Ishikawa (cell line): Measurements from ENCODE around the gene NEDD4L.

Experiments
- CEBPB ChIP-seq: IDR thresholded peaks from 2 replicates; pipeline ENCODE4 v1.6.1; 2012
- CREB1 ChIP-seq: IDR thresholded peaks from 2 replicates; pipeline ENCODE4 v1.6.1; 2012; ENCODE audit warnings: low read depth
- EGR1 ChIP-seq: IDR thresholded peaks from 2 replicates; pipeline ENCODE4 v1.6.1; 2012
- EP300 ChIP-seq: IDR thresholded peaks from 2 replicates; pipeline ENCODE4 v1.6.1; 2012; ENCODE audit warnings: borderline replicate concordance
- FOXM1 ChIP-seq: IDR thresholded peaks from 2 replicates; pipeline ENCODE4 v1.6.1; 2012; ENCODE audit warnings: low read depth, borderline replicate concordance
- NFIC ChIP-seq: IDR thresholded peaks from 2 replicates; pipeline ENCODE4 v1.6.1; 2012
- RAD21 ChIP-seq: IDR thresholded peaks from 2 replicates; pipeline ENCODE4 v1.6.1; 2012; ENCODE audit warnings: low read depth
- TAF1 ChIP-seq: IDR thresholded peaks from 2 replicates; pipeline ENCODE4 v1.6.1; 2012; ENCODE audit warnings: low read depth, mild to moderate bottlenecking
- TCF12 ChIP-seq: IDR thresholded peaks from 2 replicates; pipeline ENCODE4 v1.6.1; 2012; ENCODE audit warnings: low read depth
- TEAD4 ChIP-seq: IDR thresholded peaks from 2 replicates; pipeline ENCODE4 v1.6.1; 2012
- YY1 ChIP-seq: IDR thresholded peaks from 2 replicates; pipeline ENCODE4 v1.6.1; 2012; ENCODE audit warnings: low read depth
- ZBTB7A ChIP-seq: IDR thresholded peaks from 2 replicates; pipeline ENCODE4 v1.6.1; 2012; ENCODE audit warnings: low read depth
- TF ChIP-seq, protein P1 (sequence below): IDR thresholded peaks from 2 replicates; pipeline ENCODE4 v1.6.1; 2012
- TF ChIP-seq, protein P2 (sequence below): IDR thresholded peaks from 2 replicates; pipeline ENCODE4 v1.6.1; 2012; ENCODE audit warnings: low read depth, mild to moderate bottlenecking
- TF ChIP-seq, protein P3 (sequence below): IDR thresholded peaks from 2 replicates; pipeline ENCODE4 v1.6.1; 2012

Gene NEDD4L

DNA sequence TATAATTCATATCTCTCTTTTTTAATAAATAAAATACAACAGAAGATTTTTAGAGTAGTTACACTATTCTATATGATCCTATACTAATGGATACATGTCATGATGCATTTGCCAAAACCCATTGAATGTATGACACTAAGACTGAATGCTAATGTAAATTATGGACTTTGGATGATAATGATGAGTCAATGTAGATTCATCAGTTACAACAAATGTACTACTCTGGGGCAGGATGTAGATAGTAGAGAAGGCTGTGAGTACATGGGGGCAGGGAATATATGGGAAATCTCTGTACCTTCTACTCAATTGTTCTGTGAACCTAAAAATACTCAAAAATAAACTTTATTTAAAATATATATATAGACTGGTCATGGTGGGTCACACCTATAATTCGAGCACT is 45.6 kb upstream of the NEDD4L start:
- TF ChIP-seq TAF1 (no peak), CREB1 (no peak), RAD21 (no peak), TCF12 (no peak), EP300 (no peak), YY1 (no peak), NFIC (no peak)
- TF ChIP-seq, protein P1, sequence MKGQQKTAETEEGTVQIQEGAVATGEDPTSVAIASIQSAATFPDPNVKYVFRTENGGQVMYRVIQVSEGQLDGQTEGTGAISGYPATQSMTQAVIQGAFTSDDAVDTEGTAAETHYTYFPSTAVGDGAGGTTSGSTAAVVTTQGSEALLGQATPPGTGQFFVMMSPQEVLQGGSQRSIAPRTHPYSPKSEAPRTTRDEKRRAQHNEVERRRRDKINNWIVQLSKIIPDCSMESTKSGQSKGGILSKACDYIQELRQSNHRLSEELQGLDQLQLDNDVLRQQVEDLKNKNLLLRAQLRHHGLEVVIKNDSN, result no peak
- TF ChIP-seq, protein P2, sequence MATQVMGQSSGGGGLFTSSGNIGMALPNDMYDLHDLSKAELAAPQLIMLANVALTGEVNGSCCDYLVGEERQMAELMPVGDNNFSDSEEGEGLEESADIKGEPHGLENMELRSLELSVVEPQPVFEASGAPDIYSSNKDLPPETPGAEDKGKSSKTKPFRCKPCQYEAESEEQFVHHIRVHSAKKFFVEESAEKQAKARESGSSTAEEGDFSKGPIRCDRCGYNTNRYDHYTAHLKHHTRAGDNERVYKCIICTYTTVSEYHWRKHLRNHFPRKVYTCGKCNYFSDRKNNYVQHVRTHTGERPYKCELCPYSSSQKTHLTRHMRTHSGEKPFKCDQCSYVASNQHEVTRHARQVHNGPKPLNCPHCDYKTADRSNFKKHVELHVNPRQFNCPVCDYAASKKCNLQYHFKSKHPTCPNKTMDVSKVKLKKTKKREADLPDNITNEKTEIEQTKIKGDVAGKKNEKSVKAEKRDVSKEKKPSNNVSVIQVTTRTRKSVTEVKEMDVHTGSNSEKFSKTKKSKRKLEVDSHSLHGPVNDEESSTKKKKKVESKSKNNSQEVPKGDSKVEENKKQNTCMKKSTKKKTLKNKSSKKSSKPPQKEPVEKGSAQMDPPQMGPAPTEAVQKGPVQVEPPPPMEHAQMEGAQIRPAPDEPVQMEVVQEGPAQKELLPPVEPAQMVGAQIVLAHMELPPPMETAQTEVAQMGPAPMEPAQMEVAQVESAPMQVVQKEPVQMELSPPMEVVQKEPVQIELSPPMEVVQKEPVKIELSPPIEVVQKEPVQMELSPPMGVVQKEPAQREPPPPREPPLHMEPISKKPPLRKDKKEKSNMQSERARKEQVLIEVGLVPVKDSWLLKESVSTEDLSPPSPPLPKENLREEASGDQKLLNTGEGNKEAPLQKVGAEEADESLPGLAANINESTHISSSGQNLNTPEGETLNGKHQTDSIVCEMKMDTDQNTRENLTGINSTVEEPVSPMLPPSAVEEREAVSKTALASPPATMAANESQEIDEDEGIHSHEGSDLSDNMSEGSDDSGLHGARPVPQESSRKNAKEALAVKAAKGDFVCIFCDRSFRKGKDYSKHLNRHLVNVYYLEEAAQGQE, result no peak

DNA sequence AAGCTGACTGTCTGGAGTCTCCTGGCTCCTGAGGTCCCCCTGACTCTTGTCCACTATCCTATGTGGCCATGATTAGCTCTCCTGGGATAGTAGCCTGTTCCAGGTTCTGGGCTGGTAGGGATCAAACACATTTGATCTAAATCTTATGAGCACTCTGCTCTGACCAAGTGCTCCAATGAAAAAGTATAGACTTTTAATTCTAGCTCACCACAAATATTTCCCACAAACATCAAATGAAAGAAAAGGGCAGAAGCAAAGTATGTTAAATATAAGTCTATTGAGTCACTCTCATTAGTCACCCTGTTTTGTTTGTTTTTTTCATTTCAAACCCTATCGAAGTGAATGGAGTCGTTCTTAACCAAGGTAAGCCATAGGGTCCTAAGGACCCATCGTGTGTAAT is 39.7 kb upstream of the NEDD4L start:
- TF ChIP-seq, protein P1, result no peak
- TF ChIP-seq RAD21 (no peak), EGR1 (no peak), FOXM1 (no peak), NFIC (no peak), TAF1 (no peak), TEAD4 (no peak), TCF12 (no peak), CEBPB (no peak), CREB1 (no peak), ZBTB7A (no peak), YY1 (no peak), EP300 (no peak)
- TF ChIP-seq, protein P2, result no peak
- TF ChIP-seq, protein P3, sequence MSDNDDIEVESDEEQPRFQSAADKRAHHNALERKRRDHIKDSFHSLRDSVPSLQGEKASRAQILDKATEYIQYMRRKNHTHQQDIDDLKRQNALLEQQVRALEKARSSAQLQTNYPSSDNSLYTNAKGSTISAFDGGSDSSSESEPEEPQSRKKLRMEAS, result no peak

DNA sequence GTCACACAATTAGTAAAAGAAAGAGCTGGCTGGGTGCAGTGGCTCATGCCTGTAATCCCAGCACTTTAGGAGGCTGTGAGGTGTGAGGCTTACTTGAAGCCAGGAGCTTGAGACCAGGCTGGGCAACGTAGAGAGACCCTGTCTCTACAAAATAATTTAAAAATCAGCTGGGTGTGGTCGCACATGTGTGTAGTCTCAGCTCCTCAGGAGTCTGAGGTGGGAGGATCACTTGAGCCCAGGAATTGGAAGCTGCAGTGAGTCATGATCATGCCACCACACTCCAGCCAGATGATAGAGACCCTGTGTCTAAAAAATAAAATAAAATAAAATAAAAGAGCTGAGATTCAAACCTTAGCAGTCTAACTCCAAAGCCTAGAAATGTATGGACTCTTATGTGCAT is 39.0 kb upstream of the NEDD4L start:
- TF ChIP-seq TCF12, result no peak
- TF ChIP-seq, protein P2, result no peak
- TF ChIP-seq, protein P3, result no peak
- TF ChIP-seq EP300, result no peak
- no peak for TF ChIP-seq NFIC
- no peak for TF ChIP-seq FOXM1
- TF ChIP-seq CEBPB, result no peak
- no peak for TF ChIP-seq CREB1
- no peak for TF ChIP-seq TAF1
- TF ChIP-seq TEAD4, result no peak
- TF ChIP-seq, protein P1, result no peak
- no peak for TF ChIP-seq YY1
- TF ChIP-seq RAD21, result no peak

DNA sequence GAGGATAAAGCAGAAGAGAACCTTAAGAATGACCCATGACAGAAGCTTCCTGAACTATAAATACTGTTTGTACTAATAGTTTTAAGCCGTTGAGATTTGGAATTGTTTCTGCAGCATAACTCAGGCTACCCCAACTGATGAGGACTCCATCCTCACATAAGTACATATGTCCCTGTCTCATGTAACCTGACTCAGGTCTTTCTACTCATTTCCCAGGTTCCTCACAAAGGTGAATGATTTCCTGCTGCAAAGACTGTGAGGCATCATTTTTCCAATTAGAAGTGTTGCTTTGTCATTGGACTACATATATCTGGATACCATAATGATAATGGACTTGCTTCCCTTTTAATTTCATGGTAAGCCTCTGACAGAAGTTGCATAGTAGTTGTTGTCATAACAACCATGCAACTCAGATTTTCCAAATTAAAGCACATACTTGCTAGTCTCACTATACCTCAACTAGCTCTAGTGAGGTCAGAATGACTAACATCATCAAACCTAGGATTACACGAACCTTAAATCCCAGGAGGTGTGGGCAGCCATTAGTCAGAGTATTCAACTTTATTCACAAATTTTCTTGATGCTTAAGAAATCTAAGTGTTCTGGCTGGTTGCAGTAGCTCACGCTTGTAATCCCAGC is 38.0 kb upstream of the NEDD4L start:
- TF ChIP-seq, protein P1, result no peak
- no peak for TF ChIP-seq FOXM1
